ENCODE results near the gene TAS2R31.

TAS2R31 gene

GRCh38 chr12:11007608-11008007 is 23.6 kb downstream of the TAS2R31 start:
- no peak for DNase-seq (ENCODE audit: low read depth, low spot score)
- no peaks in the 10 kb centered on the region for H3K4me1 ChIP-seq (ENCODE audit: control insufficient read depth, insufficient read depth, low read length)
- no peaks in the 10 kb centered on the region for H3K36me3 ChIP-seq (ENCODE audit: control insufficient read depth, insufficient read depth, low read length)
- no peaks in the 10 kb centered on the region for H3K27me3 ChIP-seq (ENCODE audit: control insufficient read depth, insufficient read depth, low read length)
- no peak overlapping the region for H3K4me3 ChIP-seq (ENCODE audit: low read length)
- no CpG with 5 or more reads among the region's 1 CpG for WGBS (ENCODE audit: insufficient coverage, insufficient read length)
- no peaks in the 10 kb centered on the region for H3K9me3 ChIP-seq (ENCODE audit: control insufficient read depth, insufficient read depth, low read length)
- H3K27ac ChIP-seq (ENCODE audit: low read length): no peak overlapping the region

- Histone ChIP-seq H3K4me1 (ENCODE audit: control insufficient read depth, insufficient read depth, low read length) (no peaks in the 10 kb centered on the region), H3K36me3 (ENCODE audit: control insufficient read depth, insufficient read depth, low read length) (no peaks in the 10 kb centered on the region), H3K27me3 (ENCODE audit: control insufficient read depth, insufficient read depth, low read length) (no peaks in the 10 kb centered on the region), H3K9me3 (ENCODE audit: control insufficient read depth, insufficient read depth, low read length) (no peaks in the 10 kb centered on the region), H3K4me3 (ENCODE audit: low read length) (no peak within 1 kb of the TSS), H3K27ac (ENCODE audit: low read length) (no peak within 1 kb of the TSS)
- DNase-seq (ENCODE audit: low read depth, low spot score): no peak
Measured at GRCh38 chr12:10998204-10998603, 33.0 kb downstream of the TAS2R31 start, which contains the start of gene TAS2R20. Gene TAS2R20, minus strand, starts transcription at chr12:10998304. Its CDS starts 429 bp downstream, at chr12:10997875.

GRCh38 chr12:10994307-10994706 is 36.9 kb downstream of the TAS2R31 start:
- H3K27me3 ChIP-seq (ENCODE audit: control insufficient read depth, insufficient read depth, low read length): no peaks in the 10 kb centered on the region
- WGBS (ENCODE audit: insufficient coverage, insufficient read length): no CpG with 5 or more reads among the region's 3 CpGs
- no peak for DNase-seq (ENCODE audit: low read depth, low spot score)
- no peak overlapping the region for H3K4me3 ChIP-seq (ENCODE audit: low read length)
- H3K9me3 ChIP-seq (ENCODE audit: control insufficient read depth, insufficient read depth, low read length): no peaks in the 10 kb centered on the region
- no peak overlapping the region for H3K27ac ChIP-seq (ENCODE audit: low read length)
- no peaks in the 10 kb centered on the region for H3K36me3 ChIP-seq (ENCODE audit: control insufficient read depth, insufficient read depth, low read length)
- no peaks in the 10 kb centered on the region for H3K4me1 ChIP-seq (ENCODE audit: control insufficient read depth, insufficient read depth, low read length)

GRCh38 chr12:10989107-10989506 is 42.1 kb downstream of the TAS2R31 start:
- Histone ChIP-seq H3K4me1 (ENCODE audit: control insufficient read depth, insufficient read depth, low read length) (no peaks in the 10 kb centered on the region), H3K27ac (ENCODE audit: low read length) (no peak overlapping the region), H3K4me3 (ENCODE audit: low read length) (no peak overlapping the region), H3K36me3 (ENCODE audit: control insufficient read depth, insufficient read depth, low read length) (no peaks in the 10 kb centered on the region), H3K9me3 (ENCODE audit: control insufficient read depth, insufficient read depth, low read length) (no peaks in the 10 kb centered on the region), H3K27me3 (ENCODE audit: control insufficient read depth, insufficient read depth, low read length) (no peaks in the 10 kb centered on the region)
- no CpG with 5 or more reads among the region's 2 CpGs for WGBS (ENCODE audit: insufficient coverage, insufficient read length)
- no peak for DNase-seq (ENCODE audit: low read depth, low spot score)

GRCh38 chr12:10986812-10987211 is 44.4 kb downstream of the TAS2R31 start, which contains the start of gene TAS2R50:
Gene TAS2R50, minus strand, starts transcription at chr12:10986912. Its CDS starts 52 bp downstream, at chr12:10986860.
- H3K27ac ChIP-seq (ENCODE audit: low read length): no peak within 1 kb of the TSS
- H3K36me3 ChIP-seq (ENCODE audit: control insufficient read depth, insufficient read depth, low read length): no peaks in the 10 kb centered on the region
- no peaks in the 10 kb centered on the region for H3K9me3 ChIP-seq (ENCODE audit: control insufficient read depth, insufficient read depth, low read length)
- no peaks in the 10 kb centered on the region for H3K27me3 ChIP-seq (ENCODE audit: control insufficient read depth, insufficient read depth, low read length)
- WGBS (ENCODE audit: insufficient coverage, insufficient read length): no CpG with 5 or more reads among the region's 2 CpGs
- no peak for DNase-seq (ENCODE audit: low read depth, low spot score)
- H3K4me3 ChIP-seq (ENCODE audit: low read length): no peak within 1 kb of the TSS
- no peaks in the 10 kb centered on the region for H3K4me1 ChIP-seq (ENCODE audit: control insufficient read depth, insufficient read depth, low read length)

GRCh38 chr12:10982244-10982643 is 49.0 kb downstream of the TAS2R31 start:
- Histone ChIP-seq H3K27me3 (ENCODE audit: control insufficient read depth, insufficient read depth, low read length) (no peaks in the 10 kb centered on the region), H3K36me3 (ENCODE audit: control insufficient read depth, insufficient read depth, low read length) (no peaks in the 10 kb centered on the region), H3K4me3 (ENCODE audit: low read length) (no peak overlapping the region), H3K9me3 (ENCODE audit: control insufficient read depth, insufficient read depth, low read length) (no peaks in the 10 kb centered on the region), H3K4me1 (ENCODE audit: control insufficient read depth, insufficient read depth, low read length) (no peaks in the 10 kb centered on the region), H3K27ac (ENCODE audit: low read length) (no peak overlapping the region)
- no peak for DNase-seq (ENCODE audit: low read depth, low spot score)
- no CpG with 5 or more reads among the region's 5 CpGs for WGBS (ENCODE audit: insufficient coverage, insufficient read length)
